ENCODE measurements around the gene SSBP3.

DNA sequence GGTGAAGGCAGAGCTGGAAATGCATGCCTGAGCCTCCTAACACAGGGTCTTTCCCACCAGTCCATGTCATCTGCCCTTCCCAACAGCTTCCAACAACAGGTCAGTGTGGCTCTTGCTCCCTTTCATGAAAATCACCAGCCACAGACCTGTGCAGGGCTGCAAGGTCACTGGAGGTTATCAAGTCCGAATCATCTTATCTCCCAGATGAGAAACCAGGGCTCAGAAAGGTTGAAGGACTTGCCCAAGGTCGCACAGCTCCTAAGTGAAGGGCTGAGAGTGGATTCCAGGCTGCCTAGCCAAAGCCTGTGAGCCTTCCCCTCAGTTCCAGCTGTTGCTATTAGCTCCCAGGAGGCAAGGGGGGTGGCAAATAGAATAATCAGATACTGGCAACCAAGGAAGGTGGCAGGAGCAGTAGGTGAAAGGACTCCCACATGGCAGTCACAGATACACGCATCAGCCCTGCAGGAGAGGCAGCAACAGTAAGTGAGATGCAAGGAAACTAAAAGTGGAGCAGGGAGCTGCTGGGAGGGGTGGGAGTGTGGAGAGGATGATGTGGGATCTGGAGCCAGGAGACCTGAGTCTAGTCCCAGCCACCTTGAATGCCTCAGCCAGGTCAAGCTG is 74.2 kb downstream of the SSBP3 start:
- TF ChIP-seq, protein P1, sequence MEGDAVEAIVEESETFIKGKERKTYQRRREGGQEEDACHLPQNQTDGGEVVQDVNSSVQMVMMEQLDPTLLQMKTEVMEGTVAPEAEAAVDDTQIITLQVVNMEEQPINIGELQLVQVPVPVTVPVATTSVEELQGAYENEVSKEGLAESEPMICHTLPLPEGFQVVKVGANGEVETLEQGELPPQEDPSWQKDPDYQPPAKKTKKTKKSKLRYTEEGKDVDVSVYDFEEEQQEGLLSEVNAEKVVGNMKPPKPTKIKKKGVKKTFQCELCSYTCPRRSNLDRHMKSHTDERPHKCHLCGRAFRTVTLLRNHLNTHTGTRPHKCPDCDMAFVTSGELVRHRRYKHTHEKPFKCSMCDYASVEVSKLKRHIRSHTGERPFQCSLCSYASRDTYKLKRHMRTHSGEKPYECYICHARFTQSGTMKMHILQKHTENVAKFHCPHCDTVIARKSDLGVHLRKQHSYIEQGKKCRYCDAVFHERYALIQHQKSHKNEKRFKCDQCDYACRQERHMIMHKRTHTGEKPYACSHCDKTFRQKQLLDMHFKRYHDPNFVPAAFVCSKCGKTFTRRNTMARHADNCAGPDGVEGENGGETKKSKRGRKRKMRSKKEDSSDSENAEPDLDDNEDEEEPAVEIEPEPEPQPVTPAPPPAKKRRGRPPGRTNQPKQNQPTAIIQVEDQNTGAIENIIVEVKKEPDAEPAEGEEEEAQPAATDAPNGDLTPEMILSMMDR (IDR thresholded peaks at IDR 0.05), result no peak
- TF ChIP-seq POLR2AphosphoS5 (IDR thresholded peaks at IDR 0.05), result no peak
- TF ChIP-seq EP300 (IDR thresholded peaks at IDR 0.05), result no peak
